Measurements from ENCODE around the gene HVCN1.

DNA sequence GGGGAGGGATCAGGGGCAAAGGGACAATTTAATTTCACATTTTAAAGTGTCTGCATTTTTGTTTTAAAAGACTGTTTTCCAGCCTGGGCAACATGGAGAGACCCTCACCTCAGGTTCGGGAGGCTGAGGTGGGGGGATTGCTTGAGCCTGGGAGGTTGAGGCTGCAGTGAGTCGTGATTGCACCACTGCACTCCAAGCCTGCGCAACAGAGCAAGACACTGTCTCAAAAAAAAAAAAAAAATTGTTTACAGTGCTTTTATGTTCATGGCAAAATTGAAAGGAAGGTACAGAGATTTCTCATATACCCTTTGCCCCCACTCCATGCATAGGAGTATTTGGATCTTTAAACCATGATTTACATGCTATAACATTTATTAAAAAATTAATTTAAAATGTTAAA lies 16.4 kb upstream of the HVCN1 start:
- TF ChIP-seq CTCF (IDR thresholded peaks at IDR 0.05; ENCODE audit: insufficient read depth, low read length, poor library complexity, severe bottlenecking) (no peak), EZH2phosphoT487 (conservative IDR thresholded peaks at IDR 0.05; ENCODE audit: low read length) (no peak)
